ENCODE data around the gene SOST.
"Not testable (repeated sequence)": the region's sequence is repeated elsewhere in the genome, so short reads cannot be mapped to it uniquely, and the experiment has no call there.

Gene SOST

DNA sequence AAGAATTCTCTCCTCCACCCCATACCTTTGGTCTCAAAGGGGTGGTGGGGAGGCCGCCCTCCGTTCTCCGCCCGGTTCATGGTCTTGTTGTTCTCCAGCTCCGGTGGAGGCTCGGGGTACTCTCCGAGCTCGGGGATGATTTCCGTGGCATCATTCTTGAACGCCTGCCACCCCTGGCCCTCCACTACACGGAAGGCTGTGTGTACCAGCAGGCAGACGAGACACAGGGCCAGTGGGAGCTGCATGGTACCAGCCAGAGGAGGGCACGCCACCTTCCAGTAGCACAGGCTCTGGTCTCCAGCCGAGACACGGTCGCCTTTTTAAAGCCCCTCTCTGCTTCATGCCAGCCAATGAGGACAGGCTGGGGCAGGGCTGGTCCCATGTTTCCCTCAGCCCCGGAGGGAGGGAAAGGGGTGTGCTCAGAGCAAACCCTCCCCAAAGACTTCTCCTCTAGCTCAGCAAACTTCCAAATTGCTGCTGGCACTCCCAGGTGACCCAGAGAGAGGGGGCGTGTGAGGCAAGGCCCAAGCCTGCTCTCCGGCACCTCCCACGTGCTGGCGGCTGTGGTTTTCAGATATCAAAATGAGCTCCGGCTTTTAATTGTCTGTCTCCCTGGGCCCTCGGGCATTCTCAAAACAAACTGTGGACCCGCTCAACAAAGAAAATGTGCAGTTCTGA, at the start of gene SOST:
Gene SOST, minus strand, starts transcription at position 295 of the 678 bp plus-strand sequence. Its CDS starts 50 bp downstream, at position 245.
- no peak for DNase-seq

GRCh38 chr17:43808076-43808475, 49.5 kb upstream of the SOST start:
- DNase-seq, result no peak

DNA sequence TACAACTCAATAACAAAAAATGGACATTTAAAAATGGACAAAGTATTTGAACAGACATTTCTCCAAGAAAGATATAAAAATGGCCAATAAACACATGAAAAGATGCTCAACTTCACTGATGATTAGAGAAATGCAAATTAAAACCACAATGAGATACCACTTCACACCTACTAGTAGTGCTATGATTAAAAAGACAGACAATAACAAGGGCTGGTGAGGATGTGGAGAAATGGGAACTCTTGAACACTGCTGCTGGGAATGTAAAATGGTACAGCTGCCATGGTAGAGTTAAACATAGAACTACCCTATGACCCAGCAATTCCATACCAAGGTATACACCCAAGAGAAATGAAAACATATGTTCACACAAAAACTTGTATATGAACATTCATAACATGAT, 46.5 kb upstream of the SOST start:
- DNase-seq, result no peak

DNA sequence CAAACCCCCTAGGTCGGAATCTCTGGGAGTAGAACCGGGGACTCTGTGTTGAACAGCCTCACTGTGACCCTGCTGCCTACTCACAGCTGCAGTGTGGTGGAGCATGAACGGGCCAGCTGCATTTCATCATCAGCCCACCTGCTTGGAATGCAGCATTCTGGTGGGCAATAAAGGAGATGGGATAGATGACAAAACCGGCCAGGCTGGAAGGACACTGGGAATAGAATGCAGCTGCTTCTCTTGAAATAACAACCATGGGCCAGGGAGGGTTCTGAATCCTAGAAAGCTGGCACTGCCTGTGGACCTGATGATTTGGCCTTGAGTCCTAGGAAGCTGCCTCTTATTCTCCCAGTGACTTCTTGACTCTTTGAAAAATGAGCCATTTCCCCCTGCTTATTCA, 45.2 kb upstream of the SOST start:
- no peak for DNase-seq

- no peak for DNase-seq
These were observed 43.3 kb upstream of the SOST start for GRCh38 chr17:43801844-43802243.

GRCh38 chr17:43800736-43801135, 42.1 kb upstream of the SOST start:
- DNase-seq, result no peak

DNA sequence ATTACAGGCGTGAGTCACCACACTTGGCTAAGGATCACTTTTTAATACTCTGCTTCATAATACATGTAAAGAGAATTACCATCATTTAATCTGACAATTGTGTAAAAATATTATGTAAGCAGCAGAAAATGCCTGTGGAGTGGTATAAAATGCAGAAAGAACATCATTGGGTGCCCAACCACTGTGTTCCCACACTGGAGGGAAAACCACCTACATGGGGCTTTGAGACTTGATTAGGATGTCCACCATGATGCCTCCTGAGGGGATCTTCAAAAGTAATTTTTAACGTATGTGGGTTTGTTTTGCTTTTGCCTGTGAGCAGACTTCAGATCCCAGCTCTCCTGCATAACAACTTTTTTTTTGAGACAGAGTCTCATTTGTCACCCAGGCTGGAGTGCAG, 40.5 kb upstream of the SOST start:
- no peak for DNase-seq

DNA sequence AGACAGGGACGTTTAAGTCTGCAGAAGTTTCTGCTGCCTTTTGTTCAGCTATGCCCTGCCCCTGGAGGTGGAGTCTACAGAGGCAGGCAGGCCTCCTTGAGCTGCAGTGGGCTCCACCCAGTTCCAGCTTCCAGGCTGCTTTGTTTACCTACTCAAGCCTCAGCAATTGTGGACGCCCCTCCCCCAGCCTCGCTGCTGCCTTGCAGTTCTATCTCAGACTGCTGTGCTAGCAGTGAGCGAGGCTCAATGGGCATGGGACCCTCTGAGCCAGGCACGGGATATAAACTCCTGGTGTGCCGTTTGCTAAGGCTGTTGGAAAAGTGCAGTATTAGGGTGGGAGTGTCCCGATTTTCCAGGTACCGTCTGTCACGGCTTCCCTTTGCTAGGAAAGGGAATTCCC, 39.4 kb upstream of the SOST start:
- DNase-seq, result not testable (repeated sequence)

GRCh38 chr17:43792668-43793067, 34.1 kb upstream of the SOST start:
- DNase-seq, result not testable (repeated sequence)

DNA sequence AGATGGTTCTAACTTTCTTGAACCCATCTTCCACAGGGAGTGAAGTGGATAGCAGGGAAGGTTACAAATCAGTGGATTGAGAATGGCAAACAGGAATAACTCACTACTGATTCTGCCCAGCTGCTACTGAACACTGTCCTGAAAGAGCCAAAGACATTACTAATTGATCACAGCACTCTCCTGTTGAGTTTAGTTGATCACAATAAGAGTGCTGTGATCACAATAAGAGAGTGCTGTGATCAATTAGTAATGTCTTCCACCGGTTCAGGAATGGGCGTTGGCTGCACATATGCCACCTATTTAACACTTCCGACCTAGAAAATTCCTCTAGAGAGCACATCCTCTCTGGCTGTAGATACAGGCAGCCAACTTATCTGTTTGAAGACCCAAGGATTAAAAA, 33.0 kb upstream of the SOST start:
- no peak for DNase-seq

GRCh38 chr17:43790311-43790940, 31.8 kb upstream of the SOST start:
- no peak for DNase-seq

GRCh38 chr17:43789482-43789881, 30.9 kb upstream of the SOST start:
- no peak for DNase-seq

DNA sequence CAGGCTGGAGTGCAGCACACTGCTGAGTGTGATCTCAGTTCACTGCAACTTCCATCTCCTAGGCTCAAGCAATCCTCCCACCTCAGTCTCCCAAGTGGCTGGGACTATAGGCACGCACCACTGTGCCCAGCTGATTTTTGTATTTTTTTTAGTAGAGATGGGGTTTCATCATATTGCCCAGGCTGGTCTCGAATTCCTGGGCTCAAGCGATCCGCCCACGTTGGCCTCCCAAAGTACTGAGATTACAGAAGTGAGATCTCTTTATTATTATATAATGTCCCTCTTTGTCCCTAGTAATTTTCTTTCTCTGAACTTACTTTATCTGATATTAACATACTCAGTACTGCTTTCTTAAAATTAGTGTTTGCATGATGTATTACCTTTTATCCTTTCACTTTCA, 29.9 kb upstream of the SOST start:
- no peak for DNase-seq

- DNase-seq, result no peak
These were observed 29.1 kb upstream of the SOST start for GRCh38 chr17:43787728-43788127.

- no peak for DNase-seq
These were observed 26.1 kb upstream of the SOST start for GRCh38 chr17:43784628-43785101.

DNA sequence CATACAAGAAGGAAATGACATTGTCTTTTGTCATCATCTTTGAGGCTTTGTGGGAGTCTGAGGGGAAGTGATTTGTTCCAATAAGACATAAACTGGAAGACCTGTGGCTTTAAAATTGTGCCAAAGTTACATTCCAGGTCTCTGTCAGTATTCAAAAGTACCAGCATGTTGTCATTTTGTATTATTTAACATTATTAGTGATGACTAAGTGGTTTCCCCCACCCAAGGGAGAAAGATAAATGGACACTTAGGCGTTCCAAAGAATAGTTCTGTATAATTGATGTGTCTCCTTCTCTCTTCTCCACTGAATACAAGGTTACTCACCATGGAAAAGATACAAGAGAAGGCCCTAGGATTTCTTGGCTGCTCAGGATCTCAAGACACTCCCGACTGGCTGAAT, 25.5 kb upstream of the SOST start:
- no peak for DNase-seq

DNA sequence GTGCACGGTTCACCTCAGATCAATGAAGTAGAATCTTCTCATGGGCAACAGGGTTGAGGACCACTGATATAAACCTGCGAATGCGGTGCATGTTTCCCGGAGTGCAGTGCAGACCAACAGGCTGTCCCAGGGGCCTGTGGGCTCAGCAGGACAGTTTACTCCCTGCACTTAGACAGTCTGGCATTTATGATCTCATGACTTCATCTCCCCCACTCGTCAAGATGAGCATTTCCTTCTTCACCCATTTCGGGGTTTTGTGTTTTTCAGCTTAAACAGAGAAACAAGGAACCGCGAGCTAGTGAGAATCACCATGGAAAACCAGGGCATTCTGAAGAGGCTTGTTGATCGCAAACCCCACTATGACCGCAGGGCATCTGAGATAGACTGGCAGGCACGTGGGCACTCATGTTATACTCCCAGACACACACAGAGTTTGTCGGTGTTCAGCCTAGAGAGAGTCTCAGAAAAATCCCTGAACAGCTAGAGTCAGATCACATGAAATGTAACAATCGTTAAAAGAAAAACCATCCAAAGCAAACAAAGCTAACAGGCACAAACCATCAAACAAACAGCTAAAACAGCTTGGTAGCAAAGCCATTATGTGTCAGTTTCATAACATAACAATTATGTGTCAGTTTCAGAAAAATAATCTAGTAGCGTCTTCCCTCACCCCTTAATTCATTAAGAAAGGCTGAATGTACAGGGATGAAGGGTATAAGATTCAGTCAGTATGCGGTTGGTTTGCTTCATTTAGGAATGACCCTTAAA, 24.5 kb upstream of the SOST start:
- DNase-seq, result no peak

DNA sequence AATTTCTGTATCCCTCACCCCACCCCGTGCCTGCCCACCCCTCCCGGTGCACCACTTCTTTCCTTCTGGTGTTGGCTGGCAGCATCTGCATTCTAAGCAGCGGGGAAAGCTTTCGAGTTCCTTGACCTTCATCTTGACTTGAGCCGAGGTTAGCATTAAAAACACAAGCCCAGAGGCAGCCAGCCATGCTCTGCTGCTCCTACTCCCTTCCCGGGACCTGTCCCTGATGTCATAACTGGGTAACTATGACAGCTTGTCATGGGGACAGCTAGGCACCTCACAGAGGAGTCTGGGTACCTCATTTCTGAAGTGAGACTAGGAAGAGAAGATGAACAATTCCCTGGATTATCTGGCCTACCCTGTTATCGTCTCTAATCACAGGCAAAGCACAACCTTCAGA, 21.5 kb upstream of the SOST start, which contains the start of gene CFAP97D1:
Gene CFAP97D1, plus strand, starts transcription at position 301 of the 400 bp plus-strand sequence. Its CDS starts 28 bp downstream, at position 329.
- DNase-seq, result no peak

- no peak for DNase-seq
These were observed 20.8 kb upstream of the SOST start for GRCh38 chr17:43779145-43780125.

- peak; percentile 76 to 78 for DNase-seq
These were observed 19.9 kb upstream of the SOST start, which contains the start of gene DUSP3 for GRCh38 chr17:43778337-43779144. Gene DUSP3, minus strand, starts transcription at chr17:43778977. Its CDS starts 53 bp downstream, at chr17:43778924.
